OCI-LY3 (cell line): ENCODE results near the gene LRRC74B.

Experiments used
- CTCF ChIP-seq: fragments of 200-600, 300-600 bp; sonication (generic); IDR thresholded peaks from 2 replicates; pipeline ENCODE4 v1.5.1; 2014; ENCODE audit warnings: antibody characterized with exemption, low read length, low read depth
- EZH2phosphoT487 ChIP-seq: fragments of 200-600 bp; shearing (Covaris generic); IDR thresholded peaks from 2 replicates; pipeline ENCODE4 v1.6.1; 2018; ENCODE audit warnings: antibody characterized with exemption, mixed run types, low read depth

- no peak for TF ChIP-seq CTCF
- TF ChIP-seq EZH2phosphoT487 = no peak
These were observed 22.7 kb upstream of the LRRC74B start for GRCh38 chr22:21022955-21023614.
